Fibroblast of skin of abdomen (primary cell): ENCODE results near the gene EYS.

Experiments
- DNase-seq: peaks from one replicate; pipeline ENCODE4 v3.0.0-alpha.2; 2013

EYS gene

GRCh38 chr6:65202738-65203137 lies 504.3 kb downstream of the EYS start:
- DNase-seq: no peak

- no peak for DNase-seq
Measured at GRCh38 chr6:65199683-65200082, 507.3 kb downstream of the EYS start.

GRCh38 chr6:65199121-65199520 lies 507.9 kb downstream of the EYS start:
- no peak for DNase-seq

- DNase-seq: no peak
Measured at GRCh38 chr6:65191471-65191870, 515.6 kb downstream of the EYS start.

DNA sequence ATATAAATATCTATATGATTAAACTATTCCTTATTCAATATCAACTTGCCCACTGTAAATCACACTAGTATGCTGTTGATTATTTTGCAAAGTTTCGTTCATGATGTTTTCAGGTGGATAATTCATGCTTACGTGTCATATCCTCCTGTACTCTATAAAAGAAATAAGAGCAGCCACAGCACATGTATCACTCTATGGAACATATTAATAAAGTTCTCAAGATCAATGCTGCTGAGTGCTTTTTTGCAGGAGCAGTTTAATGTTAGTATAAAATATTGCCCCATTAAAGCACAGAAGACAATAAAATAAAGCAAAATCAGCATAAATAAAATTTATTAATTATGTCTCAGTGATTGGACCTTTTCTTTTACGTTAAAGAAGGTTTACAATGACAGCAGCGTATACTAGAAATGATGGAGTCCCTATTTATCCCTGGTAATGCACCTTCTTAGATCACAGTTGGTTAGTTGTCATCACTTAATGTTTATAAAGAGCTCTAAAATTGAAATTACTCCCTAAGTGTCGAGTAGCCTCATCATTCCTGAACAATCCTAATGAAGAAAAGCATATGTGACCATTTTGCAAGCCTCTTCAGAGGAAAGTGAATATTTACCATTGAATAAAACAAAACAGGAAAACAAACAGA lies 517.7 kb downstream of the EYS start:
- DNase-seq: no peak

DNA sequence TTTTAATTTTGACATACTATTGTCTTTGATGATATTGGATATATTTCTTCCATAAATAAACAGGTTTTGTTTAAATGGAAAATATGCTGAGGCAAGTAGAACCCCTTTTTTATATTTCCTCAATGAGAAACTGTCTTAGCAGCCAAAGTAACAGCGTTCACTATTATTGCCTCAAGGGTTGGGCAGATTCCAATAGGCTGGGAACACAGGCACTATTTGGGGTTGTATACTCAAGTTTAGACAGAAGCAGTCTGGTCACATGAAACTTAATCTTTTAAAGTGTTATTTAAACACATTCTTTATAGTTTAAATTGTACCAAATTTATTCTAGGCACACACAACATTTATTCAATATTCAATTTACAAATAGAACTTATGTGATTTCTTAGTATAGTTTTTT lies 520.2 kb downstream of the EYS start:
- no peak for DNase-seq

- DNase-seq: no peak
Measured at GRCh38 chr6:65182681-65183080, 524.3 kb downstream of the EYS start.

DNA sequence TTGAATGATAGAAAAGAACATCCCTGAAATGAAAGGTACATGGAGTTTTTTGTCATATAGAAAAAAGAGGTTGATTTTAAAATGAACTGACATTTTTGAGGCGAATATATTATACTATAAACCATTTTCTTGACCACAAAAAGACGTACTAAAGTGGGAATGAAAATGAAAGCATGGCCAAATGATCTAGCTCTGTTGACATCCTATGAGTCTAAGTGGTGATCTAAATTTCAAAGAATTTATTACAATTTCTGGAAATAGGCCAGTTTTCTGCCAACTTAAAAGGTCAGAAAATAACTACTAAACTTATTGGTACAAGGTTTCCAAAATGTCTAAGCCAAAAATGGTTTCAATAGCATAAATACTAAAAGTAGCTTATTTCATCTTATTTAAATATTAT lies 536.8 kb downstream of the EYS start:
- peak; percentile 3 for DNase-seq

DNA sequence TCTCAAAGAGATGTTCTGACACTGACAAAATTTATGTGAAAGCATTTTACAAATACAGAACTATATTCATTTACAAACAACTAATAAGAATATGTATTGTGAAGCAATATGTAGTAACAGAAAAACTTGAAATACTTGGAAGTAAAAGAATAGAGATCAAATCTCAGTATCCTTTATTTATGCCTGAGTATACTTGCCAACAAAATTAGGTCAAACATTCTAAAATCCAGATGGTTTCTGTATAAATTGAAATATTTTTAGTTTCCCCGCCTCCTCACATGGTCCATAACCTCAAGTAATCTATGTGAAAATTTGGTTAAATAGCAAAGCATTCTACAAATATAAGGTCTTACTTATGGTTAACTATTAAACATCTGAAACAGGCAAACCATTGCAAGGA lies 545.4 kb downstream of the EYS start:
- DNase-seq: no peak

- DNase-seq: no peak
Measured at GRCh38 chr6:65157025-65157424, 550.0 kb downstream of the EYS start.

GRCh38 chr6:65155083-65155482 lies 551.9 kb downstream of the EYS start:
- DNase-seq: no peak

DNA sequence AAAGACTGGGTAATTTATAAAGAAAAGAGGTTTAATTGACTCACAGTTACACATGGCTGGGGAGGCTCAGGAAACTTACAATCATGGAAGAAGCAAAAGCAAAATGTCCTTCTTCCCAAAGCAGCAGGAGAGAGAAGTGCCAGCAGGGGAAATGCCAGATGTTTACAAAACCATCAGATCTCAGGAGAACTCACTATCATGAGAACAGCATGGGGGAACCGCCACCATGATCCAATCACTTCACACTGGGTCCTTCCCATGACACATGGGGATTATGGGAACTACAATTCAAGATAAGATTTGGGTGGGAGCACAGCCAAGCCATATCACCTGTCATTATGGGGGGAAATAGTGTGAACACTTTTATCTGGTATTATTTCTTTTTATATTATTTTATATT lies 557.2 kb downstream of the EYS start:
- no peak for DNase-seq

GRCh38 chr6:65148839-65149238 lies 558.2 kb downstream of the EYS start:
- no peak for DNase-seq

GRCh38 chr6:65135567-65135966 lies 571.5 kb downstream of the EYS start:
- DNase-seq: no peak

DNA sequence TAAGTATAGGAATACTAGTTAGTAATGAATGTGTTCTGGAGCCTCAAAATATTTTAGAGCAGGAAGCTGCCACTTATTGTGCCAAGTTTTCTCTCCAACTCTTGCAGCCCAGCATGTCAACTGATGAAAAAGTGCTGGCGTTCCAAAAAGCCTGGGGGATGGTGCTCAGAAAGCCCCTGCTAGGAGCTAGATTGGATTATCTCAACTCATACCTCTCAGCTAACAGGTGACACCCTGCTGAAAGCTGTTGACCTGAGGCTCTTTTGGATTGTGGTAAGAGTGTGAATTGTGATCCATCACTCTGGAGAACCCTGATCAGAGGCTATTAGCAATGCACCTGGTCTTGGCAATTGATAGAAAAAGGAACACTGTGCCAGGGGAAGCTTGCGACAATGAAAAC lies 580.4 kb downstream of the EYS start:
- no peak for DNase-seq

- DNase-seq: no peak
Measured at GRCh38 chr6:65123521-65123920, 583.5 kb downstream of the EYS start.

GRCh38 chr6:65117817-65118409 lies 589.1 kb downstream of the EYS start:
- DNase-seq: no peak

GRCh38 chr6:65116326-65116725 lies 590.7 kb downstream of the EYS start:
- no peak for DNase-seq

- no peak for DNase-seq
Measured at GRCh38 chr6:65113581-65113980, 593.4 kb downstream of the EYS start.

DNA sequence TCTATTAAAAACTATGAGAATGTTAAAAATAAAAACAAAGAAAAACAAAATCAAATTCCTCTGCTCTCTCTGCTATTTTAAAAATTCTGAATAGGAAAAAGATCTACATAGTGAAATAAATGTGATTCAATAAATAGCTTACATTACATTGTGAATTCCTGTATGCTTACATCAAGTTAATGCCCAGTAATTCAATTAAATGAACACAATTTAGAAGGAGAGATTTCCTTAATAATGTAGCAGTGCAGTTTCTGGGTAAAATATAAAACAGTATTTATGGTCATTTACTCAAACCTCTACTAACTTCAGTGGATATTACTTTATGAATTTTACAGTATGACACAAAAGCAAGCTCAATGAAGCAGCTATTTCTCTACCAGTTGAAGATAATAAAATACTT lies 594.6 kb downstream of the EYS start:
- DNase-seq: no peak

GRCh38 chr6:65110031-65110430 lies 597.0 kb downstream of the EYS start:
- no peak for DNase-seq

DNA sequence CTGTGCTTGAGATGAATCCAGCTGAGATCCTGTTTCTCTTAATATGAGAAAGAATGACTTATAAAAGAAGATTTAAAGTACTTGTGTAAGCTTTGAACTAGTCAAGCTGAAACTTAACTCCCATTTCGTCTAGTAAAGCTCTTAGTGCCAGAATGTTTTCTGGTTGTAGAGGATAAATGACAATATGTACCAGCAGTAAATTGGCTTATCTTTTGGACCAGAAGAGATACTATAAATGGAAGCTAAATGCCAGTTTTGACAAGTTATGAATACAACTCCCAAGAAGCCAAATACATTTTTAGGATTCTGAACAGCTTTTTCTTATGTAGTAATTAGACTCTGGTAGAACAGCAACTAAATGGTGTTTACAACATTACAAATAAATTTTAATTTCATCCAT lies 608.7 kb downstream of the EYS start:
- DNase-seq: no peak

- DNase-seq: no peak
Measured at GRCh38 chr6:65091561-65091960, 615.5 kb downstream of the EYS start.

DNA sequence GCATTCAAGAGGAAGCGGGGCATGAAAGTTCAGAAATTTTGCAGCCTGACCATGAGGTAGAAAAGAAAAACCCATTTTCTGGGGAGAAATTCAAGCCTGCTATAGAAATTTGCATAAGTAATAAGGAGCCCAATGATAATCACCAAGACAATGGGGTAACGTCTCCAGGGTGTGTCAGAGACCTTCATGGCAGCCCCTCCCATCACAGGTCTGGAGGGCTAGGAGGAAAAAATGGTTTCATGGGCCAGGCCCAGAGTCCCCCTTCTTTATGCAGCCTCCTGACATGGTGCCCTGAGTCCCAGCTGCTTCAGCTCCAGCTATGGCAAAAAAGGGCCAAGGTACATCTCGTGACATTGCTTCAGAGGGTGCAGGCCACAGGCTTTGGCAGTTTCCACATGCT lies 618.5 kb downstream of the EYS start:
- DNase-seq: no peak

GRCh38 chr6:65081756-65082155 lies 625.3 kb downstream of the EYS start:
- no peak for DNase-seq
